AG08395 (cell line): ENCODE data around the gene DDIT4.
A peak's percentile ranks its signal among the peaks of the same experiment; 100 is the strongest.
"Not testable (repeated sequence)": the region's sequence is repeated elsewhere in the genome, so short reads cannot be mapped to it uniquely, and the experiment has no call there.

Source experiments
- DNase-seq: peaks from one replicate; pipeline ENCODE4 v3.0.0; 2012; ENCODE audit warnings: mixed read lengths, low spot score

Gene DDIT4, protein sequence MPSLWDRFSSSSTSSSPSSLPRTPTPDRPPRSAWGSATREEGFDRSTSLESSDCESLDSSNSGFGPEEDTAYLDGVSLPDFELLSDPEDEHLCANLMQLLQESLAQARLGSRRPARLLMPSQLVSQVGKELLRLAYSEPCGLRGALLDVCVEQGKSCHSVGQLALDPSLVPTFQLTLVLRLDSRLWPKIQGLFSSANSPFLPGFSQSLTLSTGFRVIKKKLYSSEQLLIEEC

DNA sequence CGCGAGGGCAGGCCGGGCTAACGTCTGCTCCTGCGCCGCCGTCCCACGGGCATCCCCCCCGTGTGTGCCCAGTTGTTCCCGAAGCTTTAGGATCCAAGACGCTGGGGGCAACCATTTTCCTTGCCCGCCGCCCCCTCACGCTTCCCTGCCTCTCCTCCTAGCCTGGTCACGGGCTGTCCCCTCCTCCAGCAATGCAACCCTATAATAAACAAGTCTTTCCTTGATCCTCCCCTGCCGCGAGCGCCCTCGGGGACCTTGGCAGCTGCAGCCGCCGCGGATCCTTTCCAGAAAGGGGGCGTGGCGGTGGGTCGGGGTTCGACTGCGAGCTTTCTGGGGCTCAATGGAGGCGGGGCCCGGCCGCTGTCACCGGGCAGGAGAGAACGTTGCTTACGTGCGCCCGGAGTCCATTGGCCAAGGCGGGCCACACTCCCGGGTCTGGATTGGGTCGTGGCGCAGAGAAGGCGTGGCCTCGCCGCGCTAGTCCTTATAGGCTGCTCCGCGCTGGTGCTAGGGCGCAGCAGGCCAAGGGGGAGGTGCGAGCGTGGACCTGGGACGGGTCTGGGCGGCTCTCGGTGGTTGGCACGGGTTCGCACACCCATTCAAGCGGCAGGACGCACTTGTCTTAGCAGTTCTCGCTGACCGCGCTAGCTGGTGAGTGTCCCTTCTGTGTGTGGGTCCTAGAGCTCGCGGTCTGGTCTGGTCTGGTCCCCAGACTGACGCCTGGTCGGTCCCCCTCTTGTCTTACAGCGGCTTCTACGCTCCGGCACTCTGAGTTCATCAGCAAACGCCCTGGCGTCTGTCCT is at the start of gene DDIT4:
TSS of gene DDIT4 (plus strand) at position 515 of the 803 bp plus-strand sequence. CDS start 293 bp downstream, outside the sequence.
- DNase-seq, result peak; percentile 99

DNA sequence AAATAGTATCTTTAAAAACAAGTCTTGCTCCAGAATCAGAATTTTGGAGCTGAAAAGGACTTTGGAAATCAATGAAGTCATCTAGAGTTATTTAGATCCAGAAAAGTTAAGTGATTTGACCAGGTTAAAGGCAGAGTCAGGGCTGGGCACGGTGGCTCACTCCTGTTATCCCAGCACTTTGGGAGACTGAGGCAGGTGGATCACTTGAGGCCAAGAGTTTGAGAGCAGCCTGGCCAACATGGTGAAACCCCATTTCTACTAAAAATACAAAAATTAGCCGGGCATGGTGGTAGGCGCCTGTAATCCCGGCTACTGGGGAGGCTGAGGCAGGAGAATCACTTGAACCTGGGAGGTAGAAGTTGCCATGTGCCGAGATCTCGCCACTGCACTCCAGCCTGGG is 49.5 kb upstream of the DDIT4 start:
- not testable (repeated sequence) for DNase-seq

DNA sequence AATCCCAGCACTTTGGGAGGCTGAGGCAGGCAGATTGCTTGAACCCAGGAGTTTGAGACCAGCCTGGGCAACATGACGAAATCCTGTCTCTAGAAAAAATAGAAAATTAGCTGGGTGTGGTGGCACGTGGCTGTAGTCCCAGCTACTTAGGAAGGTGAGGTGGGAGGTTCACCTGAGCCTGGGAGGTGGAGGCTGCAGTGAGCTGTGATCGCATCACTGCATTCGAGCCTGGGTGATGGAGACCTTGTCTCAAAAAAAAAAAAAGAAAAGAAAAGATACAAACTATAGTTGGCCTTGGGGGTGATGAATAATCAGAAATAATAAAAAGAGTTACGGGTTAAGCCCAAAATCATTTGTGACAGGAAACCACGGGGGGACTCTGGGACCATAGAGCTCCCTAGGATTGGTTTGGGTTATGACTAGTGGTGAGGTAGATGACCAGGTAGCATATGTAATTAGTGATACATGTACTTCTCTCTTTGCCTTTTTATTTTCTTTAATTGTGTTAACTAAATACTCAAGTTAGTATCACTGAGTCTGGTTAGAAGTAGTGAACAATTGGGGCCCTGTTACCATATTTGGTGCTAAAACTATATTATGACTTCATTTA is 47.2 kb upstream of the DDIT4 start:
- DNase-seq, result no peak

DNA sequence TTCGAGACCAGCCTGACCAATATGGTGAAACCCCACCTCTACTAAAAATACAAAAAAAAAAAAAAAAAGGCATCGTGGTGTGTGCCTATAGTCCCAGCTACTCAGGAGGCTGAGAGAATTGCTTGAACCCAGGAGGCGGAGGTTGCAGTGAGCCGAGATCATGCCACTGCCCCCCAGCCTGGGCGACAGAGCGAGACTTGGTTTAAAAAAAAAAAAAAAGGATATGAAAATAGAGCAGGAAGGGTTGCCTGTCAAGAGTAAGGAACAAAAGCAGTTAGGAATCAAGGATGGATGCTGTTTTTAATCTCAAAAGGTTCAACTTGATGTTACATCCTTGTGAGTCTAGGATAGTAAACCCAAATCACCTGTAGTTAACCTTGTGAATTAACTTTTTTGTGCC is 45.9 kb upstream of the DDIT4 start:
- no peak for DNase-seq

DNA sequence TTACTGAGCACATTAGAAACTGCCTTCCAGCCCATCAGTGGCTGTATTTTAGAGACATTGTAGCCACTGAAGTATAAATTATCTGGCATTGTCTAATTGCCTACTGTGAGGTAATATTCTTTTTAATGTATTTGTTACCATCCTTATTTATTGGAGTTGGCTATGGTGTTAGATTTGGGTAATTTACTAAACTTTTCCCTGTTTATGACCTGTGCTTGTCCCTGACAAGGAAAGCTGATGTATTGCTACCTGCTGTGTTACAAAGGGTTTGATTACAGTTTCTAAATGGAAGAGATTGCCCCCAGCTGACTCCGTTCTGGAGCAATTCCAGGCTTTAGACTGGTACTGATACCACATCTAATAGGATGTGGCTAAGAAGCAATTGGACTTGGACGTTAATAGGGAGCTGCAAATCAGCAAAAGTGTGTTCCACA is 45.4 kb upstream of the DDIT4 start:
- DNase-seq, result no peak

DNA sequence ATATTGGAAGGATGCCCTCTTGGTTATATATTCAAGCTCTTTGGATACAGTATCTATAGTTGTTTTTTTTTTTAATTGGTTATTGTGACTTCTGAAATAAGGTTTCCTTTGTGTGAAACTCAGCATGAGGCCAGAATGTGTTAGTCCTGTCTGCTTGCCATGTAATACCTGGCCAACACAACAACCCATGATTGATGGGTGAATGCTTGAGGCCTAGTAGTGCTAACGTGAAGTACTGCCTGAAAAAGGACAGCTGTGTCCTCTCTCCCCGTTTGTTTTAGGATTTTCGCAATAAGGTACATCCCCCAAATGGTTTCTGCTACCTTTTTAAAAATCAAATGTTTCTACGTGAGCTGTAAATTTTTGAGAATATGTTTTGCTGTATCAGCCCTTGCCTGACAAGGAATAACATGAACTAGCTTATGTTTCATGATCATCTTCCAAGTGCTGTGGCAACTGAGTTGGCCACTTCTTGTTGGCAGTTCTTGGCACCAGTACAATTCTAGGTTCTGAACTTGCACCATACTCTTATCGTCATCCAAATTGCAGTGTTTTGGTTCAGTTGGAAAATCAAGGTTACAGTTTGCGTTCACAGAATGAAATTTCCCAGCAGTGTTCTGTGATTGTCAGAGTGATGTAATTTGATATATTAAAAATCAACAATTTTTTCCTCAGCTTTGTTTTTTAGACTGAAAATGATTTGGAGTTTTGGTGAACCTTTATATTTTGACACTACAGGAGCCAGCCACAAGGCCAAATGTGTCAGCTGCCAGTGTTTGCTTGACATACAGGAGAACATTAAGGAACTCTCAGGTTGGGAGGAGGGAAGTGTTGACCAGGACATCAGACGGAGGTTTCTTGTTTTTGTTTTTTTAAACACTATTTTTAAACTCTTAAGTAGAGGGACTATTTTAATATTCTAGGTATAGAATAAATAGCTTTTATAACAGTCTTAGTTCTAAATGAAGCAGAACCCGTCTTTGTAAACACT is 44.2 kb upstream of the DDIT4 start:
- no peak for DNase-seq

DNA sequence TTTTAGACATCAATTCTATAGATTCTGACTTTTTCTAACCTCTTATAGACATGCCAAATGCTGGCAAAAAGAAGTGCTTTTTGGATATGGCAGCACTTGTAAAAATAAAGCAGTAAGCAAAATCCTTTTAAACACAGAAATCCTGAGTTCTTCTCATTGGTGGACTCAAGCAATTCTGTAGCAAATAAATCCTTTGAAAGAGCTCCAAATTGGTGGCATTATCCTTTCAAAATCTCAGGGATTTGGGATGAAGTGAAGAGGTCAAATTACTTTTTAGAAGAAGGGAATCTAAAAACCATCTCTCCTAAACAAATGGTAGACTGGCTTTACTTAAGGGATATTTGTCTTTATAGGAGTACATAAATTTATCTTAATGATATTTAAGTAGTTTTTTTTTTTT is 40.1 kb upstream of the DDIT4 start:
- DNase-seq, result no peak

DNA sequence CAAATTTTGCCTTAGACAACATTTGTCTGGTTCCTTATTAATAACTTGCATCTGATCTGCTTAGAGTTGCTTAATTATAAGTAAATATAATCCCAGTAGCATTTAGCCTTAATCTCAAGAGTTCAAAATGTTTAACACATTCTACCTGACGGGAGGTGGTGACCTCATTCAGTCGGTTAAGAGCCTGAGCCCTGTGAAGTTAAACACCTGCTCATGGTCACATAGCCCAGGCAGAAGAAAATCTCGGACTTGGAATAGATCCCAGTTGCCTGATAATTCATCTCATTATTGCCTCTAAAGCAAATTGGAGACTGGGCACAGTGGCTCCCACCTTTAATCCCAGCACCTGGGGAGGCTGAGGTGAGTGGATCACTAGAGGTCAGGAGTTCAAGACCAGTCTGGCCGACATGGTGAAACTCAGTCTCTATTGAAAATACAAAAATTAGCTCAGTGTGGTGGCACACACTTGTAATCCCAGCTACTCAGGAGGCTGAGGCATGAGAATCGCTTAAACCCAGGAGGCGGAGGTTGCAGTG is 39.1 kb upstream of the DDIT4 start:
- DNase-seq, result no peak

DNA sequence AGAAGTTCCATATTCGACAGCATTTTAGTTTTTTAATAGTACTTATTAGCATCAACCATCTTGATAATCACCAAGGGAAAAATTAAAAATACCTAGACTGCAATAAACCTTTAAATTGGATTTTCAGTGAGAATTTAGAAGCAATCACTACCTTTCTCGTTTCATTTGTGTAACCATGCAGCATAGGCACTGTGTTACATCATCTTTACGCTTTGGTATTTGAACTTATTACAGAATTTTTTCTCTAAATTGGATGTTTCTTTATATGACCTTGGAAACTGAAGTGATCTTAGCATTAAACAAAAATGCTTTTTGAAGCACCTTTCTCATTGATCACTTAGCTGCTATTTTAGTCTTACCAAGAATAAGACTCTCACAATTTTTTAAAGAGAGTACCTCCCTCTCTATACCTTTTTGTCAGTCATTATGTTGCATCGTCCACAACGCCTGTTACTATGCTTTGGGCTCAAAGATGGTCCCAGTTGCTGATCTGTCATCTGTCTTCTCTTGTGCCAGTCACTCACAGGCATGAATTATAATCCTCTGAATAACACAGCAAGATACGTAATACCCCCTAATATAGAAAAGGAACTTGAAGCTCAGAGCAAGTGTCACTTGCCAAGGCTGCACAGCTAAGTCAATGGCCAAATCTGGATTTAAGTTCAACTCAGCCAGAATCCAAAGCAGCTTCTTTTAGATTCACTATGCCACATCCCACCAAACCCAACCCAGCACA is 38.0 kb upstream of the DDIT4 start:
- DNase-seq, result no peak

DNA sequence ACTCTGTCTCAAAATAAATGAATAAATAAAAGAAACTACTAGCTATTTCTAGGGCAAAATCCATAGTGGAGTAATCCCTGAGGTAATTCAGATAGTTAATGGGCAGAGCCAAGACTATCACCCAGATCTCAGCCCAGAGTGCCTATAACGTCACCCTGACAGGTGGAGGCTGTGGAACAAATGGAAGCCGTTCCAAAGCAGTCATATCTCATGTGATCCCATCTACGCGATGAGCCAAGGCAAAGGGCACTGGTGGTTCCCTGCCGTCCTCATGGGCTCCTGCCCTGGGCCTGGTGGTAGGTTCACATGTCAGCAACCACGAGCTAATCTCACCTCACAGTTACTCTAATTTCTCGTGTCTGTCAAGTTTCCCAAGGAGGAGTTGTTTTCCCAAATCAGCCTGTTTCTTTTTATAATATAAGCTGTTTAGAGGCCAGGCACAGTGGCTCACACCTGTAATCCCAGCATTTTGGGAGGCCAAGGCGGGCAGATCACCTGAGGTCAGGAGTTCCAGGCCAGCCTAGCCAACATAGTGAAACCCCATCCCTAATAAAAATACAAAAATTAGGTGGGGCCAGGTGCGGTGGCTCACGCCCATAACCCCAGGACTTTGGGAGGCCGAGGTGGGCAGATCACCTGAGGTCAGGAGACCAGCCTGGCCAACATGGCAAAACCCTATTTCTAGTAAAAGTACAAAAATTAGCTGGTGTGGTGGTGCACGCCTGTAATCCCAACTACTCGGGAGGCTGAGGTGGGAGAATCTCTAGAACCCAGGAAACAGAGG is 35.1 kb upstream of the DDIT4 start:
- DNase-seq, result no peak

DNA sequence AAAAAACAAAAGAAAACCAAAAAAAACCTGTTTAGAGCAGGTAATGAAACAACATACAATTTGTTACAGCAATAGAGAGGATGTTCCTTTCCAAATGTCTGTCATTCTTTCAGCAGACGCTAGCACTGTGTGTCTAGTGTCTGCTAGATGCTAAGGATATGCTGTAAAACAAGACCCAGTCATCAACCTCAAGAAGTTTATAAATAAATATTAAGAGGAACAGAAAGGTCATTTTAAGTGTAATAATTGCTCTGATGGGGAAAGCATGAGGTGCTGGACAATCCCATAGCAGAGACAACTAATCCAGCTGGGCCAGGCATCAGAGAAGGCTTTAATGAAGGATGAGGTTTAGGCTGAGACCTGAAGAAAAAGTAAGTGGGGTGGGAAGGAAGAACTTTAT is 34.3 kb upstream of the DDIT4 start:
- no peak for DNase-seq

DNA sequence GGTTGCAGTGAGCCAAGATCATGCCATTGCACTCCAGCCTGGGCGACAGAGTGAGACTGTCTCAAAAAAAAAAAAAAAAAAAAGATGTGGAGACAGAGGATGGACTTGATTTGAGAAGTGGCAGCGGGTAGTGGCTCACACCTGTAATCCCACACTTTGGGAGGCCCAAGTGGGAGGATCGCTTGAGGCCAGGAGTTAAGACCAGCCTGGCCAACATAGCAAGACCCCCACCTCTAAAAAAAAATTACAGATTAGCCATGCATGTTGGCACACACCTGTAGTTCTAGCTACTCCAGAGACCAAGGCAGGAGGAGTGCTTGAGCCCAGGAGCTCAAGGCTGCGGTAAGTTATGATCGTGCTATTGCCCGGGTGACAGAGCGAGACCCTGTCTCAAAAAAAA is 33.4 kb upstream of the DDIT4 start:
- no peak for DNase-seq

DNA sequence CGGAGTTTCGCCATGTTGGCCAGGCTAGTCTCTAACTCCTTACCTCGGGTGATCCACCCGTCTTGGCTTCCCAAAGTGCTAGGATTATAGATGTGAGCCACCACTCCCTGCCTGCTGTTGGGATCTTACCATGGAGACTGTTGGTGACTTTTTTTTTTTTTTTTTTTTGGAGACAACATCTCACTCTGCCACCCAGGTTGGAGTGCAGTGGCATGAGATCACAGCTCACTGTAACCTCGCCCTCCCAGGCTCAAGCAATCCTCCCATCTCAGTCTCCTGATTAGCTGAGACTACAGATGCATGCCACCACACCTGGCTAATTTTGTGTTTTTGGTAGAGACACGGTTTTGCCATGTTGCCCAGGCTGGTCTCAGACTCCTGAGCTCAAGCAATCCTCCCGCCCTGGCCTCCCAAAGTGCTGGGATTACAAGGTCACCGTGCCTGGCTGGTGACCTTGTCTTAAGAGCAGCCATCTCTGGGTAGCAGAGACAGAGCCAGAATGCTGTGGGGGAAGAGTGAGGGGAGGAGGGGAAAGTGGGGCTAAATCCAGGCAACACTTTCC is 32.0 kb upstream of the DDIT4 start:
- DNase-seq, result no peak

DNA sequence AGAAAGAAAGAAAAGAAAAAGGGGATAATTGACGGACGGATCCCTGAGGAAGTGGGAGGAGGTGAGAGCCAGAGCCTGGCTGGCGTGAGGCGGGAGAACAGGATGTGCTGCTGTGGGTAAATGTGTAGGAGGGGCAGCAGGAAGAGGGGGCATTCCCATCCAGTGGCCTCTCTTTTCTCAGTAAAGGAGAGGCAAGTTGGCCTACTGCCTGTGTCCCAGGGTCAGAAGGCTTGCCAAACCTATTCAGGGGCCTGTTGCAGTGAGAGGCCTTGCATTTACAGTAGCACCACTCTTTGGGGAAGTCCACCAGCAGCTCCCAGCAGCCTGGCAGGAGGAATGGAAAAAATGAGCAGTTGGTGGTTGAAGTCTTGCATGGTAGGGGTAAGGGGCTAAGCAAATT is 31.0 kb upstream of the DDIT4 start:
- peak; percentile 35 for DNase-seq

DNA sequence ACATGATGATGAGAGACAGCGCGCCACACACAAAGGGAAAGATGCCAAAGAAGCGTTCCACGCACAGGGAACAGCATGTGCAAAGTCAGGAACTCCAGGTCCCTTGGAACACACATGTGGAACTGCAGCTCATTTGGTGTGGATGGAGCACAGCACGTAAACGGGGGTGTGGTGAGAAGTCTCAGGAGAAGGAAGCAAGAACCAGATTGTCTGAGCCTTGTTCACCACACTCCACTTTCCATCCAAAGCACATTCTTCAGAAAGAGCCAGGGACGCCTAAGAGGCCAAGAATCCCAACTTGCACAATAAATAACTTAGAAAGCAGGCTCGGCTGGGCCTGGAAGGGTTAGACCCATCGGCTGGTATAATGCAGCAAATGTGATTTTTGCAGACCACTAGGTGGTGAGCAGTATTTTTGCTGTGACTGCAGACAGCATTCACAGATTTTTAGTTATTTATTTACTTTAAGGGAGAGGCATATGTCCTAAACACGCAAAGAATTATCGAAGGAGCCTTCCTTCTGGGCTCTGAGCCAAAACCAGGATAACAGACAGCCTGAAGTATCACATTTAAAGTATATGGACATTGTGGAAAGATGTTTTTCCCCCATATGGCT is 29.8 kb upstream of the DDIT4 start:
- peak; percentile 93 for DNase-seq

DNA sequence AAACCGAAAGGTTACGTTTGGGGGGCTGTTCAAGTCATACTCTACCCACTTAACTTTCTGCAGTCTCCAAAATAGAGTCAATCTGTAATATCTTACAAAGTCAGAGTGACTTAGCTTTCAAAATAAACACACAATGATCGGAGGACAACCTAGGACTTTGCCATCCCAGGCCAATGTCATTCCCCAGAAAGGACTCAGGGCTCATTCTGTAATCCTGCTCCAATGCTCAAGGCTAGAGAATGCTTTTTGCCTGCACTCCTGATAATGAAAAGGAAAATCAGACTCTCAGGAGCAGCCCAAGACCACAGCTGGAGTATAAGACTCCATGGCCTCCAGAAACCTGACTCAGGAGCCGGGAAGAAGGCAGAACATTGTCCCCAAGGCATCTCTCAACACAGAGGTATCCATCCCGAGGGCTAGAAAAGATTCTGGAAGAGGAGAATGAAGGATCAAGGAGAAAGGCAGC is 29.1 kb upstream of the DDIT4 start:
- DNase-seq, result no peak

DNA sequence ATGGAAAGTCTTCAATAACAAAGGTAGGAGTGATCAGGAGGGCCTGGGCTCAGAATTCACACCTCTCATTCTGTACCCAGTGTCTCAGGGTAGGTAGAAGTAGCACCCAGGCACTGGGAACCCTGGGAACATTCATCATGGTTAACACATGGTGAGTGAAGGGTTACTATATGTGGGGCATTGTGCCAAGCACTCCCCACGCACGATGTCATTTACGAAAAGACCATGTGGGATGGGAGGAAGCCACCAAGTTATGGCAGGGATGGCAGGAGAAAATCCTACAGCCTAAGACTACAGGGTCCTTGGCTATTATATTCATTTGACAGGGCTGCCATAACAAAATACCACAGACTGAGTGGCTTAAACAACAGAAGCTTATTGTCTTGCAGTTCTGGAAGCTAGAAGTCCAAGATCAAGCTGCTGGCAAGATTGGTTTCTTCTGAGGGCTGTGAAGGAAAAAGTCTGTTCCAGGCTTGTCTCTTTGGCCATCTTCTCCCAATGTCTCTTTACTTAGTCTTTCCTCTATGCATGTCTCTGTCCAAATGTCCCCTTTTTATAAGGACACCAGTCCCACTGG is 27.7 kb upstream of the DDIT4 start:
- DNase-seq, result no peak

DNA sequence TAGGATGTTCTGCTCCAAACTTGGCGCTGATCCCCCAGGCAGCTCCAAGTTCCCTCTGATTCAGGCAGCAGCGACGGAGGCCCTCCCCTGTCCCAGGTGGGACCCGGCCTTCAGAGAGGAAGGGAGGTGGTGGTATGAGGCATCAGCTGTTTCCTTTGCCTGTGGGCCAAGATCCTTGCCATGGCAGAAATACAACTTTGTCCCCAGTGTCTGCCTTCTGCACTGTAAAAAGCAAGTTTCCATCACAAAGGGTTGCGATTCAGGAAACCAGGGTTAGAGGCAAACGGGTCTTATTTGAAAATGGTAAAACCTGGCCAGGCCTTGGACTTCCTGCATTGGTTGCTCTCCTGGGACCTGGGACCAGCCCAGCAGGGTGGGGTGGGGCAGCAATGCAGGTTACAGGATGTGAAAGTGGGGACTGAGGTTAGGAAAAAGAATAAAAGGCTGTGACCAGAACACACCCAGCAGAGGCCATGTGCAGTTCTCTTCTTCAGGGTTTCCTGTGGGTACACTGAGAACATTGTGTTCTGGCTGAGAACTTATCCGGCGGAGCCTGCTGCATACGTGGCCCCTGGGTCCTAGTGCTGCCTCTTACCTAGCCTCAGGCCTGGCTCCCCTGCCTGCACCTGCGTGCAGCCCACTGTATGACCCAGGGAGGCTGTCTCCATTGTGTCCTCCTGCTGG is 25.1 kb upstream of the DDIT4 start:
- no peak for DNase-seq
